MM.1S (cell line): Measurements from ENCODE around the gene DDI2.

ENCODE experiments used
- EZH2 ChIP-seq: fragments of 300-600 bp; sonication (generic); optimal IDR thresholded peaks from 2 replicates; pipeline ENCODE3; 2017; ENCODE audit warnings: low read depth, mild to moderate bottlenecking, antibody characterized with exemption, low read length, mixed read lengths
- TF ChIP-seq, protein P1 (sequence below): fragments of 300-600 bp; sonication (generic); IDR thresholded peaks from 2 replicates; pipeline ENCODE4 v1.5.1; 2016; ENCODE audit warnings: antibody characterized with exemption, low read length, mixed read lengths

DNA sequence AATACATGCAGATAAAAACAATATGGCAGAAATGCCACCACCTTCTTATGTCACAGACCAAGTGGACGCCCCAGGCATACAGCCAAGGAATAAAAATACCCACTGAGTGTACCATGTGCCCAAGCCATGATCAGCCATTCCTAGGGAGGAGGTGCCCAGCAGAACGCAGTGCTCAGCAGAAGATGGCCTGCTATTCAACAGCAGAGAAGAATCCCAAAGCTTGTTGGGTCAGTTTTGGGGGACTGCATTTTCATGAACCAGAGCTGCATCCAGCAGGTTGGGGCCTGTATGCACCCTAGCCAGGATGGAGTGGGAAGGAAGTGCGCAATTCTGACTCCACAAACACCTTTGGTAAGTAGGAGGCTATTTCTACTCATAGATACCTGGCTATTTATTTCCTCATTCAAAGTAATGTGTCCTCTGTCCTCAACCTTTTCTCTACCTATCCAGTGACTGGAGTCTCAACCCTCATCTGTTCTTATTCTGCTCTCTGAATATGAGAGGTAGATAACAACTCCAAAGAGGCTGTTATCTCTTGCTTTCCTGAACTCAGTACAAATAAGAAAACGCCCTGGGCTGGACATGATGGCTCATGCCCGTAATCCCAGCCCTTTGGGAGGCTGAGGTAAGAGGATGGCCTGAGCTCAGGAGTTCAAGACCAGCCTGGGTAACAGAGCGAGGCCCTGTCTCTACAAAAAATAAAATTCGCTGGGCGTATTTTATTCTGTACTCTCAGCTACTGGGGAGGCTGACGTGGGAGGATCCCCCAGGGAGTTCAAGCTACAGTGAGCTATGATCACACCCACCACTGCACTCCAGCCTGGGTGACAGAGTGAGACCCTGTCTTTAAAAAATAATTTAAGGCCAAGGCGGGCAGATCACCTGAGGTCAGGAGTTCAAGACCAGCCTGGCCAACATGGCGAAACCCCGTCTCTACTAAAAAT is 64.4 kb downstream of the DDI2 start:
- no peak for TF ChIP-seq EZH2
- TF ChIP-seq, protein P1, sequence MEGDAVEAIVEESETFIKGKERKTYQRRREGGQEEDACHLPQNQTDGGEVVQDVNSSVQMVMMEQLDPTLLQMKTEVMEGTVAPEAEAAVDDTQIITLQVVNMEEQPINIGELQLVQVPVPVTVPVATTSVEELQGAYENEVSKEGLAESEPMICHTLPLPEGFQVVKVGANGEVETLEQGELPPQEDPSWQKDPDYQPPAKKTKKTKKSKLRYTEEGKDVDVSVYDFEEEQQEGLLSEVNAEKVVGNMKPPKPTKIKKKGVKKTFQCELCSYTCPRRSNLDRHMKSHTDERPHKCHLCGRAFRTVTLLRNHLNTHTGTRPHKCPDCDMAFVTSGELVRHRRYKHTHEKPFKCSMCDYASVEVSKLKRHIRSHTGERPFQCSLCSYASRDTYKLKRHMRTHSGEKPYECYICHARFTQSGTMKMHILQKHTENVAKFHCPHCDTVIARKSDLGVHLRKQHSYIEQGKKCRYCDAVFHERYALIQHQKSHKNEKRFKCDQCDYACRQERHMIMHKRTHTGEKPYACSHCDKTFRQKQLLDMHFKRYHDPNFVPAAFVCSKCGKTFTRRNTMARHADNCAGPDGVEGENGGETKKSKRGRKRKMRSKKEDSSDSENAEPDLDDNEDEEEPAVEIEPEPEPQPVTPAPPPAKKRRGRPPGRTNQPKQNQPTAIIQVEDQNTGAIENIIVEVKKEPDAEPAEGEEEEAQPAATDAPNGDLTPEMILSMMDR = no peak
